GM18505 (cell line): Measurements from ENCODE around the gene RFXANK.
"Not testable (repeated sequence)": the region's sequence is repeated elsewhere in the genome, so short reads cannot be mapped to it uniquely, and the experiment has no call there.

ENCODE experiments used
- ATAC-seq: cut with Tn5 transposase; IDR thresholded peaks from one replicate; pipeline ENCODE4 v1.9.1; 2021; ENCODE audit not compliant: unreplicated experiment
- POLR2A ChIP-seq: IDR thresholded peaks from 4 replicates; pipeline ENCODE4 v1.6.1; 2011; ENCODE audit warnings: borderline replicate concordance; ENCODE audit not compliant: insufficient read depth, insufficient read length; ENCODE audit errors: extremely low read depth

The RFXANK gene

GRCh38 chr19:19218911-19219310 is 26.9 kb downstream of the RFXANK start:
- ATAC-seq: no peak
- no peak for TF ChIP-seq POLR2A

GRCh38 chr19:19221000-19221399 is 28.9 kb downstream of the RFXANK start:
- ATAC-seq: not testable (repeated sequence)

GRCh38 chr19:19223060-19223459 is 31.0 kb downstream of the RFXANK start:
- no peak for TF ChIP-seq POLR2A

GRCh38 chr19:19223636-19224035 is 31.6 kb downstream of the RFXANK start:
- TF ChIP-seq POLR2A: no peak
- no peak for ATAC-seq

More at GRCh38 chr19:19223060-19223459, 31.0 kb downstream of the RFXANK start:
- ATAC-seq: no peak

- peak; percentile 19 for ATAC-seq
- TF ChIP-seq POLR2A: no peak
Measured at GRCh38 chr19:19224150-19224851, 32.2 kb downstream of the RFXANK start.

- TF ChIP-seq POLR2A: no peak
- peak; percentile 64 for ATAC-seq
Measured at GRCh38 chr19:19224852-19225494, 32.9 kb downstream of the RFXANK start.

GRCh38 chr19:19226204-19226603 is 34.1 kb downstream of the RFXANK start:
- TF ChIP-seq POLR2A: no peak
- no peak for ATAC-seq

GRCh38 chr19:19226663-19227062 is 34.6 kb downstream of the RFXANK start:
- TF ChIP-seq POLR2A: no peak
- ATAC-seq: no peak

GRCh38 chr19:19227217-19227616 is 35.2 kb downstream of the RFXANK start:
- no peak for TF ChIP-seq POLR2A
- no peak for ATAC-seq

GRCh38 chr19:19229701-19230100 is 37.6 kb downstream of the RFXANK start:
- no peak for ATAC-seq
- no peak for TF ChIP-seq POLR2A

- ATAC-seq: no peak
- TF ChIP-seq POLR2A: no peak
Measured at GRCh38 chr19:19230999-19231398, 38.9 kb downstream of the RFXANK start.

GRCh38 chr19:19232261-19232721 is 40.2 kb downstream of the RFXANK start:
- ATAC-seq: no peak
- TF ChIP-seq POLR2A: no peak

GRCh38 chr19:19234220-19234816 is 42.3 kb downstream of the RFXANK start:
- no peak for ATAC-seq
- no peak for TF ChIP-seq POLR2A

GRCh38 chr19:19236173-19236572 is 44.1 kb downstream of the RFXANK start:
- no peak for ATAC-seq

More at GRCh38 chr19:19236173-19236572, 44.1 kb downstream of the RFXANK start:
- no peak for TF ChIP-seq POLR2A
